HuH-7 (cell line): ENCODE data around the gene GRHL1.
A peak's percentile ranks its signal among the peaks of the same experiment; 100 is the strongest.
"Not testable (repeated sequence)": the region's sequence is repeated elsewhere in the genome, so short reads cannot be mapped to it uniquely, and the experiment has no call there.

Experiments used
- DNase-seq: peaks from one replicate; pipeline ENCODE4 v3.0.0; 2011; ENCODE audit warnings: low spot score

The GRHL1 gene

GRCh38 chr2:10009811-10010781 lies 58.6 kb downstream of the GRHL1 start:
- DNase-seq: no peak

GRCh38 chr2:10010861-10011605 lies 59.5 kb downstream of the GRHL1 start:
- DNase-seq: not testable (repeated sequence)

- DNase-seq: not testable (repeated sequence)
These were observed 60.3 kb downstream of the GRHL1 start for GRCh38 chr2:10011606-10012325.

GRCh38 chr2:10012366-10012962 lies 61.0 kb downstream of the GRHL1 start:
- DNase-seq: not testable (repeated sequence)

GRCh38 chr2:10012963-10013461 lies 61.5 kb downstream of the GRHL1 start:
- no peak for DNase-seq

- not testable (repeated sequence) for DNase-seq
These were observed 62.3 kb downstream of the GRHL1 start for GRCh38 chr2:10013651-10014417.

GRCh38 chr2:10014418-10015190 lies 63.1 kb downstream of the GRHL1 start:
- DNase-seq: no peak

GRCh38 chr2:10015376-10015989 lies 64.0 kb downstream of the GRHL1 start:
- DNase-seq: not testable (repeated sequence)

GRCh38 chr2:10016001-10016801 lies 64.7 kb downstream of the GRHL1 start:
- DNase-seq: no peak

- no peak for DNase-seq
These were observed 65.3 kb downstream of the GRHL1 start for GRCh38 chr2:10016802-10017258.

- no peak for DNase-seq
These were observed 65.9 kb downstream of the GRHL1 start for GRCh38 chr2:10017313-10017941.

- DNase-seq: peak; percentile 43
These were observed 67.7 kb downstream of the GRHL1 start for GRCh38 chr2:10019174-10019573.

GRCh38 chr2:10019602-10020400 lies 68.3 kb downstream of the GRHL1 start:
- DNase-seq: no peak

GRCh38 chr2:10022041-10022421 lies 70.5 kb downstream of the GRHL1 start:
- DNase-seq: no peak

GRCh38 chr2:10022445-10022844 lies 71.0 kb downstream of the GRHL1 start:
- DNase-seq: no peak

GRCh38 chr2:10022966-10023662 lies 71.6 kb downstream of the GRHL1 start:
- DNase-seq: no peak
